Transverse colon (tissue), 4 donors: ENCODE data around the gene ASXL3. TPM values are rescaled to one million over a fixed set of nuclear protein-coding genes. Genes with fewer than 3 reads are reported as not detected.
A peak's percentile ranks its signal among the peaks of the same experiment; 100 is the strongest.

Experiments used
- DNase-seq: peaks from one replicate; pipeline ENCODE4 v3.0.0-alpha.2; 2019
- H3K27ac ChIP-seq, 4 donors: fragments of 200-600 bp; sonication (generic); 2 replicates each; pipeline ENCODE4 v1.5.1; 2016 to 2018; ENCODE audit warnings: inconsistent platforms in 4 of 4
- H3K27me3 ChIP-seq: fragments of 200-600 bp; sonication (generic); 2 replicates; pipeline ENCODE4 v1.5.1; 2017; ENCODE audit warnings: inconsistent platforms
- H3K36me3 ChIP-seq, 4 donors: fragments of 200-600 bp; sonication (generic); 2 replicates each; pipeline ENCODE4 v1.5.1; 2017 to 2019; ENCODE audit warnings: inconsistent platforms in 4 of 4
- H3K4me1 ChIP-seq, 4 donors: fragments of 200-600 bp; sonication (generic); 2 replicates each; pipeline ENCODE4 v1.5.1; 2017 to 2020; ENCODE audit warnings: inconsistent platforms in 4 of 4
- H3K4me3 ChIP-seq, 4 donors: fragments of 200-600 bp; sonication (generic); 1 replicate in 1 of 4; 2 replicates in 3 of 4; pipeline versions ENCODE4 v1.5.1 to v1.6.1; 2017 to 2019; ENCODE audit warnings: inconsistent platforms in 4 of 4
- H3K9me3 ChIP-seq, 2 donors: fragments of 200-600 bp; sonication (generic); 2 replicates each; pipeline ENCODE4 v1.5.1; 2017 to 2019; ENCODE audit warnings: inconsistent platforms in 2 of 2
- CTCF ChIP-seq, 5 experiments: fragments of 200-600 bp in 3 of 5; fragments of 450-650 bp in 2 of 5; sonication (generic) in 3 of 5; IDR thresholded peaks; 1 replicate in 2 of 5; 2 replicates in 3 of 5; pipeline ENCODE4 v1.5.1; 2016 to 2017; ENCODE audit warnings: antibody characterized with exemption in 5 of 5, inconsistent platforms in 3 of 5, mild to moderate bottlenecking in 2 of 5, moderate library complexity in 1 of 5
- EP300 ChIP-seq: sonication (generic); formaldehyde crosslinking; IDR thresholded peaks from one replicate; pipeline ENCODE4 v1.6.1; 2017; ENCODE audit warnings: antibody characterized with exemption, low read depth
- POLR2A ChIP-seq: fragments of 450-650 bp; IDR thresholded peaks from one replicate; pipeline ENCODE4 v1.6.1; 2016; ENCODE audit warnings: antibody characterized with exemption, mild to moderate bottlenecking, moderate library complexity
- POLR2AphosphoS5 ChIP-seq, 3 donors: sonication (generic); formaldehyde crosslinking; IDR thresholded peaks; one replicate each; pipeline ENCODE4 v1.6.1; 2016; ENCODE audit warnings: antibody characterized with exemption in 3 of 3
- WGBS, 2 donors: methylation state at CpG; one replicate each; pipeline ENCODE4 v1.1.5; 2018; ENCODE audit warnings: low coverage in 1 of 2; 5-methylcytosine and 5-hydroxymethylcytosine counted together
- in situ Hi-C, 4 donors: fragments of 200-750 bp; cut with MboI; loops; one replicate each; pipeline versions ENCODE4 v1.15.0 to v1.15.1; 2017; ENCODE audit warnings: low sequenced_read_pairs in 3 of 4, low pct_ligation_motif_present in 1 of 4, low pct_unique_long_range_greater_than_20kb in 1 of 4
- intact Hi-C: fragments of 100-400 bp; cut with DNase I; formaldehyde crosslinking; loops from one replicate; pipeline ENCODE4 v1.15.1; 2023; ENCODE audit warnings: low total_unique reads
- total RNA-seq, 4 donors: library from RNA; depleted of rRNA; stranded (reverse); fragments of >200 nt; gene quantifications; one replicate each; pipeline ENCODE4 v1.1.0, GENCODE V29; 2016

ASXL3 gene
- total RNA-seq, 4 donors from 2014 or later: 0.75 to 3.0 (median 1.7) TPM

- Histone ChIP-seq H3K4me1 (no peaks in the 10 kb centered on the region), H3K27me3 (peaks cover 16% of the 10 kb centered on the region), H3K9me3 (peaks cover 0 to 3% of the 10 kb centered on the region in 2 donors), H3K36me3 (no peaks in the 10 kb centered on the region), H3K27ac (no peak overlapping the region), H3K4me3 (no peak overlapping the region)
- WGBS, 2 donors: 81 to 82% methylated on average over 3 of the region's 3 CpGs
- intact Hi-C loops (no loop called here), in situ Hi-C loops (no loop called here)
- DNase-seq: no peak
- TF ChIP-seq POLR2A (no peak), CTCF (IDR thresholded peaks at IDR 0.05) (no peak), POLR2AphosphoS5 (IDR thresholded peaks at IDR 0.05) (no peak), EP300 (no peak)
These were observed 4.8 kb upstream of the ASXL3 start for GRCh38 chr18:33573193-33573592.

- Histone ChIP-seq H3K4me1 (peaks cover 0 to 9% (median 0%) of the 10 kb centered on the region in 4 donors), H3K4me3 (no peak overlapping the region), H3K36me3 (no peaks in the 10 kb centered on the region), H3K9me3 (no peaks in the 10 kb centered on the region), H3K27me3 (peaks cover 16% of the 10 kb centered on the region), H3K27ac (no peak overlapping the region)
- intact Hi-C loops (no loop called here), in situ Hi-C loops (no loop called here)
- DNase-seq: no peak
- TF ChIP-seq POLR2A (no peak), CTCF (IDR thresholded peaks at IDR 0.05) (no peak), POLR2AphosphoS5 (IDR thresholded peaks at IDR 0.05) (no peak), EP300 (no peak)
These were observed 2.6 kb upstream of the ASXL3 start for GRCh38 chr18:33575451-33575850.

GRCh38 chr18:33576999-33577646 lies 896 bp upstream of the ASXL3 start:
- peaks cover 16% of the 10 kb centered on the region for H3K27me3 ChIP-seq
- WGBS, 2 donors: 12 to 16% methylated on average over 5 of the region's 5 CpGs
- H3K4me1 ChIP-seq: peaks cover 0 to 9% (median 0%) of the 10 kb centered on the region in 4 donors
- peak overlapping the region in 3 of 4 donors; percentile 60 to 80 (median 79) for H3K4me3 ChIP-seq
- H3K27ac ChIP-seq: peak overlapping the region; percentile 75 to 92 (median 88)
- TF ChIP-seq POLR2AphosphoS5 (IDR thresholded peaks at IDR 0.05): no peak
- TF ChIP-seq CTCF (IDR thresholded peaks at IDR 0.05): no peak
- TF ChIP-seq POLR2A: no peak
- TF ChIP-seq EP300: no peak
- H3K9me3 ChIP-seq: no peaks in the 10 kb centered on the region
- intact Hi-C loops: no loop called here
- in situ Hi-C loops: no loop called here
- DNase-seq: no peak
- H3K36me3 ChIP-seq: no peaks in the 10 kb centered on the region

- Histone ChIP-seq H3K36me3 (no peaks in the 10 kb centered on the region), H3K4me3 (peak overlapping the region; percentile 44 to 81 (median 70)), H3K9me3 (no peaks in the 10 kb centered on the region), H3K4me1 (peaks cover 0 to 9% (median 0%) of the 10 kb centered on the region in 4 donors), H3K27me3 (peaks cover 16% of the 10 kb centered on the region), H3K27ac (peak overlapping the region; percentile 85 to 88 (median 86))
- peak; percentile 41 for DNase-seq
- intact Hi-C loops: no loop called here
- TF ChIP-seq POLR2AphosphoS5 (IDR thresholded peaks at IDR 0.05) (peak in 1 of 3 donors; percentile 45), EP300 (no peak), POLR2A (no peak), CTCF (IDR thresholded peaks at IDR 0.05) (no peak)
- in situ Hi-C loops: no loop called here
- 7 to 8% methylated on average over 6 to 71 of the region's 80 CpGs for WGBS, 2 donors
These were observed 714 bp downstream of the ASXL3 start for GRCh38 chr18:33578518-33579348.
